IMR-90 (cell line): ENCODE results near the gene KCNIP1. TPM values are rescaled to one million over a fixed set of nuclear protein-coding genes. Genes with fewer than 3 reads are reported as not detected.

Experiments
- ATAC-seq: fragments of 200-7000 bp; cut with Tn5 transposase; 2 replicates; pipeline ENCODE4 v1.9.1; 2020; ENCODE audit warnings: low read depth, mild to moderate bottlenecking, moderate library complexity
- BruUV-seq: library from RNA; stranded (reverse); fragments of 400-500 nt; replicated peaks from 2 replicates; lab custom pipeline; 2021; lab: Mats Ljungman, UMichigan
- CTCF ChIA-PET: fragments of 300-600 bp; formaldehyde crosslinking; extraction: SDS; loops from one replicate; lab custom pipeline; 2021; ENCODE audit warnings: antibody characterized with exemption; lab: Yijun Ruan, JAX
- POLR2A ChIA-PET: fragments of 300-600 bp; sonication (Branson Sonifier 250); formaldehyde crosslinking; loops from one replicate; lab custom pipeline; 2022; ENCODE audit warnings: antibody characterized with exemption; ENCODE audit not compliant: unreplicated experiment; lab: Charles Lee
- DNase-seq: peaks from one replicate; pipeline ENCODE4 v3.0.0; 2013
- H2AFZ ChIP-seq: replicated peaks from 2 replicates; pipeline ENCODE3; 2013; ENCODE audit warnings: low read length, mild to moderate bottlenecking; ENCODE audit not compliant: poor library complexity
- H2AK5ac ChIP-seq: 2 replicates; pipeline ENCODE4 v1.6.1; 2013; ENCODE audit warnings: low read depth, low read length, inconsistent platforms
- H2AK9ac ChIP-seq: replicated peaks from 2 replicates; pipeline ENCODE3; 2013; ENCODE audit warnings: mild to moderate bottlenecking, low read depth, low read length, moderate library complexity; ENCODE audit not compliant: poor library complexity
- H2BK120ac ChIP-seq: 2 replicates; pipeline ENCODE4 v1.6.1; 2013; ENCODE audit warnings: low read depth, low read length, inconsistent platforms
- H2BK15ac ChIP-seq: 3 replicates; pipeline ENCODE4 v1.6.1; 2013; ENCODE audit warnings: low read depth, low read length, inconsistent platforms
- H2BK20ac ChIP-seq: 2 replicates; pipeline ENCODE4 v1.6.1; 2013; ENCODE audit warnings: low read depth, mild to moderate bottlenecking, inconsistent platforms, low read length, moderate library complexity
- H2BK5ac ChIP-seq: 2 replicates; pipeline ENCODE4 v1.6.1; 2013; ENCODE audit warnings: mild to moderate bottlenecking, low read depth, low read length, inconsistent platforms; ENCODE audit not compliant: poor library complexity, severe bottlenecking
- H3K14ac ChIP-seq: replicated peaks from 2 replicates; pipeline ENCODE4 v1.6.1; 2013; ENCODE audit warnings: low read depth, low read length, inconsistent platforms
- H3K18ac ChIP-seq: 2 replicates; pipeline ENCODE4 v1.6.1; 2013; ENCODE audit warnings: low read depth, low read length, control low read depth
- H3K23ac ChIP-seq: 2 replicates; pipeline ENCODE4 v1.6.1; 2013; ENCODE audit warnings: low read depth, low read length, inconsistent platforms
- H3K27ac ChIP-seq: 2 replicates; pipeline ENCODE4 v1.5.1; 2013; ENCODE audit warnings: mild to moderate bottlenecking, control low read depth, low read length; ENCODE audit not compliant: insufficient read depth
- H3K27me3 ChIP-seq: 2 replicates; pipeline ENCODE4 v1.6.1; 2013; ENCODE audit warnings: low read length; ENCODE audit not compliant: control insufficient read depth, insufficient read depth
- H3K36me3 ChIP-seq: 2 replicates; pipeline ENCODE4 v1.6.1; 2013; ENCODE audit warnings: low read length, mixed read lengths; ENCODE audit not compliant: control insufficient read depth, insufficient read depth
- H3K4ac ChIP-seq: 2 replicates; pipeline ENCODE4 v1.6.1; 2013; ENCODE audit warnings: low read depth, low read length, inconsistent platforms
- H3K4me1 ChIP-seq: 2 replicates; pipeline ENCODE4 v1.6.1; 2013; ENCODE audit warnings: low read length, mixed read lengths; ENCODE audit not compliant: control insufficient read depth, insufficient read depth
- H3K4me2 ChIP-seq: 2 replicates; pipeline ENCODE4 v1.6.1; 2013; ENCODE audit warnings: low read depth, mild to moderate bottlenecking, control low read depth, low read length, moderate library complexity
- H3K4me3 ChIP-seq: 2 replicates; pipeline ENCODE4 v1.5.1; 2013; ENCODE audit warnings: low read depth, mild to moderate bottlenecking, control low read depth, low read length, moderate library complexity; ENCODE audit not compliant: insufficient read depth
- H3K56ac ChIP-seq: 2 replicates; pipeline ENCODE4 v1.6.1; 2013; ENCODE audit warnings: low read length, inconsistent platforms; ENCODE audit not compliant: insufficient read depth; ENCODE audit errors: extremely low read depth
- H3K79me1 ChIP-seq, 2 experiments: 2 replicates each; pipeline ENCODE4 v1.6.1; 2013; ENCODE audit warnings: low read length in 2 of 2, inconsistent platforms in 1 of 2, low read depth in 1 of 2
- H3K9ac ChIP-seq: 2 replicates; pipeline ENCODE4 v1.6.1; 2013; ENCODE audit warnings: low read depth, low read length, control low read depth
- H3K9me1 ChIP-seq: 2 replicates; pipeline ENCODE4 v1.6.1; 2013; ENCODE audit warnings: low read length, inconsistent platforms; ENCODE audit not compliant: insufficient read depth
- H3K9me3 ChIP-seq: 2 replicates; pipeline ENCODE4 v1.6.1; 2013; ENCODE audit warnings: low read length; ENCODE audit not compliant: control insufficient read depth, insufficient read depth
- H4K20me1 ChIP-seq: 2 replicates; pipeline ENCODE4 v1.6.1; 2013; ENCODE audit warnings: low read length, inconsistent platforms; ENCODE audit not compliant: insufficient read depth
- H4K5ac ChIP-seq: 2 replicates; pipeline ENCODE4 v1.6.1; 2013; ENCODE audit warnings: mild to moderate bottlenecking, low read depth, low read length, control low read depth
- H4K8ac ChIP-seq, 2 experiments: 2 replicates each; pipeline ENCODE4 v1.6.1; 2013; ENCODE audit warnings: low read depth in 2 of 2, low read length in 2 of 2, control low read depth in 1 of 2, inconsistent platforms in 1 of 2
- H4K91ac ChIP-seq: 2 replicates; pipeline ENCODE4 v1.6.1; 2013; ENCODE audit warnings: low read depth, low read length, inconsistent platforms; ENCODE audit not compliant: insufficient read depth
- BHLHE40 ChIP-seq: fragments of 150-350 bp; IDR thresholded peaks from 2 replicates; pipeline ENCODE4 v1.6.1; 2016; ENCODE audit warnings: mild to moderate bottlenecking, low read depth, low read length
- CEBPB ChIP-seq: IDR thresholded peaks from 2 replicates; pipeline ENCODE4 v1.6.1; 2012; ENCODE audit warnings: low read depth, low read length, improper control_type of control experiment
- CHD1 ChIP-seq: IDR thresholded peaks from 2 replicates; pipeline ENCODE4 v1.6.1; 2012; ENCODE audit warnings: low read depth, low read length, improper control_type of control experiment
- FOS ChIP-seq: fragments of 150-350 bp; IDR thresholded peaks from 2 replicates; pipeline ENCODE4 v1.6.1; 2016; ENCODE audit warnings: low read depth, low read length
- MAFK ChIP-seq: IDR thresholded peaks from 2 replicates; pipeline ENCODE4 v1.6.1; 2012; ENCODE audit warnings: low read depth, low read length, improper control_type of control experiment
- MAZ ChIP-seq: IDR thresholded peaks from 2 replicates; pipeline ENCODE4 v1.6.1; 2012; ENCODE audit warnings: low read depth, mild to moderate bottlenecking, low read length, improper control_type of control experiment, moderate library complexity, borderline replicate concordance
- NFE2L2 ChIP-seq: fragments of 150-350 bp; IDR thresholded peaks from 2 replicates; pipeline ENCODE4 v1.6.1; 2016; ENCODE audit warnings: low read depth, mild to moderate bottlenecking, low read length
- POLR2A ChIP-seq: IDR thresholded peaks from 2 replicates; pipeline ENCODE4 v1.6.1; 2012; ENCODE audit warnings: mild to moderate bottlenecking, low read depth, low read length
- RAD21 ChIP-seq: IDR thresholded peaks from 2 replicates; pipeline ENCODE4 v1.6.1; 2012; ENCODE audit warnings: low read length, improper control_type of control experiment
- RFX5 ChIP-seq: IDR thresholded peaks from 2 replicates; pipeline ENCODE4 v1.8.0; 2012; ENCODE audit warnings: low read depth, mild to moderate bottlenecking, low read length, moderate library complexity
- SMC3 ChIP-seq: fragments of 150-350 bp; IDR thresholded peaks from 2 replicates; pipeline ENCODE4 v1.6.1; 2016; ENCODE audit warnings: low read depth, mild to moderate bottlenecking, antibody characterized with exemption, low read length, moderate library complexity
- WGBS, 2 experiments: methylation state at CpG; one replicate each; pipeline versions ENCODE4 v1.1.5 to v1.1.7; 2013; ENCODE audit warnings: missing lambda C conversion rate in 2 of 2; ENCODE audit not compliant: insufficient read length in 1 of 2; ENCODE audit errors: extremely low coverage in 2 of 2; 5-methylcytosine and 5-hydroxymethylcytosine counted together
- dilution Hi-C: fragments of 300-500 bp; cut with HindIII; formaldehyde crosslinking; loops from one replicate; pipeline ENCODE4 v1.14.3; 2018; ENCODE audit warnings: low sequenced_read_pairs; ENCODE audit not compliant: unreplicated experiment
- in situ Hi-C: fragments of 300-500 bp; cut with MboI; formaldehyde crosslinking; loops from 3 replicates; pipeline ENCODE4 v1.14.3; 2019; ENCODE audit warnings: low sequenced_read_pairs, inconsistent platforms, mixed read lengths
- intact Hi-C: fragments of 100-400 bp; cut with micrococcal nuclease; formaldehyde crosslinking; loops from 2 replicates; pipeline ENCODE4 v1.10.0; 2022
- polyA plus RNA-seq, 3 experiments: library from polyadenylated mRNA; depleted of rRNA; stranded (reverse); fragments of >200 nt; gene quantifications; 2 replicates each; pipeline ENCODE4 v1.2.3, GENCODE V29; 2012; ENCODE audit warnings: low replicate concordance in 1 of 3
- total RNA-seq: library from RNA; depleted of rRNA; stranded (reverse); fragments of >200 nt; gene quantifications from 2 replicates; pipeline ENCODE4 v1.2.3, GENCODE V29; 2012
- TF ChIP-seq, protein P1 (sequence below): conservative IDR thresholded peaks from 2 replicates; pipeline ENCODE4 v1.5.1; 2012; ENCODE audit warnings: mild to moderate bottlenecking, low read depth, low read length, improper control_type of control experiment

Gene KCNIP1
- total and polyA plus RNA-seq, 2 of the 4 experiments (the other 2 are of a cell fraction), result not detected

DNA sequence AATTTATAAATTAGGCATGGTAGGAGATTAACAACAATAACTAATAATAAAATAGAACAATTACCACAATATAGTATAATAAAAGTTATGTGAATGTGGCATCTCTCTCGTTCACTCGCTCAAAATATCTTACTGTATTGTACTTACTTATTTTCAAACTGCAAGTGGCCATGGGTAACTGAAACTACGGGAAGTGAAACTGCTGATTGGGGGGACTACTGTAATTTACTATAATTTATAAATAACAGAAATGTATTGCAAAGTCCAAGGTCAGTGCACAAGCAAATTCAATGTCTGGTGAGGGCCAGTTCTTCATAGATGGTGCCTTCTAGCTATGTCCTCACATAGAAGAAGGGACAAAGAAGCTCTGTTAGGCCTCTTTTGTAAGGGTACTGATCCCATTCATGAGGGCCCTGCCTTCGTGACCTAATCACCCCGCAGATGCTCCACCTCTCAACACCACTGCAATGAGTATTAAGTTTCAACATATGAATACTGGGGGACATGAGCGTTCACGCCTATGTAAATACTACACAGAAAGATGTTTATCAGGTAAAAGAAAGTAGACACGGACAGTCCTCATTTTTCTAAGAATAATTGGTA, 39.0 kb downstream of the KCNIP1 start:
- ChIA-PET CTCF (no interaction called here), POLR2A (no interaction called here)
- Histone ChIP-seq H4K91ac (no peak overlapping the region), H4K8ac (no peak overlapping the region), H2BK5ac (no peak overlapping the region), H4K5ac (no peak overlapping the region), H3K27me3 (no peaks in the 10 kb centered on the region), H3K18ac (no peak overlapping the region), H3K36me3 (no peaks in the 10 kb centered on the region), H3K4me1 (no peaks in the 10 kb centered on the region), H2AK9ac (no peak overlapping the region), H3K4ac (no peak overlapping the region), H3K79me1 (no peaks in the 10 kb centered on the region), H2AK5ac (no peak overlapping the region), H3K9ac (no peak overlapping the region), H2AFZ (no peak overlapping the region), H2BK120ac (no peak overlapping the region), H2BK15ac (no peak overlapping the region), H3K9me3 (no peaks in the 10 kb centered on the region), H3K56ac (no peak overlapping the region), H3K14ac (no peak overlapping the region), H3K4me3 (no peak overlapping the region), H3K4me2 (no peak overlapping the region), H3K9me1 (no peaks in the 10 kb centered on the region), H3K23ac (no peak overlapping the region), H4K20me1 (no peaks in the 10 kb centered on the region), H3K27ac (no peak overlapping the region), H2BK20ac (no peak overlapping the region)
- ATAC-seq, result no peak
- WGBS, 2 experiments, result no CpG with 5 or more reads among the region's 8 CpGs
- intact Hi-C loops, result no loop called here
- BruUV-seq, result no TSS peak
- in situ Hi-C loops, result no loop called here
- TF ChIP-seq MAFK (no peak), MAZ (no peak), RFX5 (no peak), SMC3 (no peak), CEBPB (no peak), FOS (no peak), BHLHE40 (no peak), POLR2A (no peak), RAD21 (no peak), CHD1 (no peak), NFE2L2 (no peak)
- TF ChIP-seq, protein P1, sequence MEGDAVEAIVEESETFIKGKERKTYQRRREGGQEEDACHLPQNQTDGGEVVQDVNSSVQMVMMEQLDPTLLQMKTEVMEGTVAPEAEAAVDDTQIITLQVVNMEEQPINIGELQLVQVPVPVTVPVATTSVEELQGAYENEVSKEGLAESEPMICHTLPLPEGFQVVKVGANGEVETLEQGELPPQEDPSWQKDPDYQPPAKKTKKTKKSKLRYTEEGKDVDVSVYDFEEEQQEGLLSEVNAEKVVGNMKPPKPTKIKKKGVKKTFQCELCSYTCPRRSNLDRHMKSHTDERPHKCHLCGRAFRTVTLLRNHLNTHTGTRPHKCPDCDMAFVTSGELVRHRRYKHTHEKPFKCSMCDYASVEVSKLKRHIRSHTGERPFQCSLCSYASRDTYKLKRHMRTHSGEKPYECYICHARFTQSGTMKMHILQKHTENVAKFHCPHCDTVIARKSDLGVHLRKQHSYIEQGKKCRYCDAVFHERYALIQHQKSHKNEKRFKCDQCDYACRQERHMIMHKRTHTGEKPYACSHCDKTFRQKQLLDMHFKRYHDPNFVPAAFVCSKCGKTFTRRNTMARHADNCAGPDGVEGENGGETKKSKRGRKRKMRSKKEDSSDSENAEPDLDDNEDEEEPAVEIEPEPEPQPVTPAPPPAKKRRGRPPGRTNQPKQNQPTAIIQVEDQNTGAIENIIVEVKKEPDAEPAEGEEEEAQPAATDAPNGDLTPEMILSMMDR, result no peak
- DNase-seq, result no peak
- dilution Hi-C loops, result no loop called here
